Ovary (tissue), 3 donors: Measurements from ENCODE around the gene RUNX1.

Experiments
- CTCF ChIP-seq, 3 donors: fragments of 450-650 bp in 2 of 3; fragments of 200-600 bp in 1 of 3; IDR thresholded peaks; one replicate each; pipeline versions ENCODE4 v1.5.1 to v1.8.0; 2016 to 2022; ENCODE audit warnings: antibody characterized with exemption in 3 of 3, mild to moderate bottlenecking in 1 of 3
- POLR2A ChIP-seq: fragments of 450-650 bp; IDR thresholded peaks from one replicate; pipeline ENCODE4 v1.6.1; 2017; ENCODE audit warnings: antibody characterized with exemption, mild to moderate bottlenecking, moderate library complexity
- donor health status: DM: no; HTN: no; CAD: no.

GRCh38 chr21:34915364-34915841, 133.7 kb downstream of the RUNX1 start:
- TF ChIP-seq POLR2A (no peak), CTCF (IDR thresholded peaks at IDR 0.05) (no peak)
